GM23338 (cell line): ENCODE data around the gene HERC2. TPM values are rescaled to one million over a fixed set of nuclear protein-coding genes. Genes with fewer than 3 reads are reported as not detected.

Experiments used
- ATAC-seq: fragments of 200-7000 bp; cut with Tn5 transposase; 3 replicates; pipeline ENCODE4 v1.9.1; 2020
- DNase-seq: peaks from one replicate; pipeline ENCODE4 v3.0.0-alpha.2; 2015; ENCODE audit warnings: low spot score
- H2AFZ ChIP-seq: fragments of 200-600 bp; sonication (generic); 2 replicates; pipeline ENCODE4 v1.8.0; 2016; ENCODE audit warnings: antibody characterized with exemption, mild to moderate bottlenecking, moderate library complexity
- H3F3A ChIP-seq: fragments of 200-600 bp; sonication (generic); replicated peaks from 2 replicates; pipeline ENCODE4 v1.8.0; 2017; ENCODE audit warnings: antibody characterized with exemption, mixed run types, low read depth
- H3K27ac ChIP-seq: fragments of 200-600 bp; sonication (generic); 2 replicates; pipeline ENCODE4 v1.6.1; 2016; ENCODE audit warnings: low read depth
- H3K27me3 ChIP-seq: fragments of 200-600 bp; sonication (generic); 2 replicates; pipeline ENCODE4 v1.8.0; 2016; ENCODE audit warnings: mild to moderate bottlenecking, mixed run types, moderate library complexity; ENCODE audit not compliant: insufficient read depth
- H3K36me3 ChIP-seq: fragments of 200-600 bp; sonication (generic); 2 replicates; pipeline ENCODE4 v1.8.0; 2016; ENCODE audit warnings: mild to moderate bottlenecking; ENCODE audit not compliant: insufficient read depth
- H3K4me1 ChIP-seq: fragments of 200-600 bp; sonication (generic); 2 replicates; pipeline ENCODE4 v1.8.0; 2016; ENCODE audit warnings: mild to moderate bottlenecking, moderate library complexity; ENCODE audit not compliant: insufficient read depth
- H3K4me2 ChIP-seq: fragments of 200-600 bp; sonication (generic); 2 replicates; pipeline ENCODE4 v1.7.1; 2017; ENCODE audit warnings: mixed run types
- H3K4me3 ChIP-seq: fragments of 200-600 bp; sonication (generic); 2 replicates; pipeline ENCODE4 v1.6.1; 2016; ENCODE audit warnings: mixed run types
- H3K79me2 ChIP-seq: fragments of 200-600 bp; sonication (generic); replicated peaks from 2 replicates; pipeline ENCODE4 v1.8.0; 2017; ENCODE audit warnings: mild to moderate bottlenecking; ENCODE audit not compliant: insufficient read depth
- H3K9me2 ChIP-seq: fragments of 200-600 bp; sonication (generic); 2 replicates; pipeline ENCODE4 v1.8.0; 2017; ENCODE audit not compliant: insufficient read depth
- H4K20me1 ChIP-seq: fragments of 200-600 bp; sonication (generic); replicated peaks from 2 replicates; pipeline ENCODE4 v1.8.0; 2017; ENCODE audit warnings: mild to moderate bottlenecking; ENCODE audit not compliant: insufficient read depth
- H3K27ac Mint-ChIP-seq: 2 replicates; pipeline ENCODE4 v1.8.0; 2020; ENCODE audit warnings: inconsistent platforms, mild to moderate bottlenecking, moderate library complexity, mixed read lengths
- H3K27me3 Mint-ChIP-seq: 3 replicates; pipeline ENCODE4 v1.8.0; 2022; ENCODE audit warnings: low read depth, mild to moderate bottlenecking, moderate library complexity, mixed read lengths, inconsistent platforms; ENCODE audit not compliant: insufficient read depth, poor library complexity
- H3K36me3 Mint-ChIP-seq: 3 replicates; pipeline ENCODE4 v1.8.0; 2021; ENCODE audit warnings: low read depth, mild to moderate bottlenecking, inconsistent platforms, moderate library complexity, mixed read lengths
- H3K4me1 Mint-ChIP-seq: 3 replicates; pipeline ENCODE4 v1.8.0; 2020; ENCODE audit warnings: mild to moderate bottlenecking, inconsistent platforms, mixed read lengths
- H3K4me3 Mint-ChIP-seq: 3 replicates; pipeline ENCODE4 v1.8.0; 2021; ENCODE audit warnings: moderate library complexity, mild to moderate bottlenecking, inconsistent platforms, mixed read lengths
- H3K9me3 Mint-ChIP-seq: 3 replicates; pipeline ENCODE4 v1.8.0; 2020; ENCODE audit warnings: moderate library complexity, mild to moderate bottlenecking, inconsistent platforms, mixed read lengths
- CREB1 ChIP-seq: fragments of 250-450 bp; sonication (Bioruptor Pico); IDR thresholded peaks from 2 replicates; pipeline ENCODE4 v1.5.0; 2020; ENCODE audit warnings: low read depth, mild to moderate bottlenecking, moderate library complexity
- EZH2phosphoT487 ChIP-seq: fragments of 200-600 bp; sonication (generic); IDR thresholded peaks from one replicate; pipeline ENCODE4 v1.8.1; 2018; ENCODE audit warnings: antibody characterized with exemption; ENCODE audit not compliant: unreplicated experiment
- JUNB ChIP-seq: IDR thresholded peaks from one replicate; pipeline ENCODE4 v1.6.1; 2016; ENCODE audit warnings: antibody characterized with exemption; ENCODE audit not compliant: unreplicated experiment
- POLR2AphosphoS5 ChIP-seq: IDR thresholded peaks from 2 replicates; pipeline ENCODE4 v1.6.1; 2016; ENCODE audit warnings: antibody characterized with exemption, low read depth
- STAT1 ChIP-seq: IDR thresholded peaks from one replicate; pipeline ENCODE4 v1.6.1; 2016; ENCODE audit warnings: antibody characterized with exemption; ENCODE audit not compliant: unreplicated experiment
- ZNF114 ChIP-seq: fragments of 250-450 bp; sonication (Bioruptor Pico); IDR thresholded peaks from 2 replicates; pipeline ENCODE4 v1.5.0; 2020; ENCODE audit warnings: mild to moderate bottlenecking, moderate library complexity
- polyA plus RNA-seq: library from polyadenylated mRNA; unstranded; fragments of >200 nt; fragmentation: Nextera tagmentation; extraction: Ambion mirVana; gene quantifications from 2 replicates; pipeline ENCODE4 v1.2.1, GENCODE V29; 2016
- total RNA-seq: library from RNA; depleted of rRNA; stranded (reverse); fragments of >200 nt; shearing (Covaris generic); gene quantifications from 2 replicates; pipeline ENCODE4 v1.2.3, GENCODE V29; 2014
- TF ChIP-seq, protein P1 (sequence below): IDR thresholded peaks from one replicate; pipeline ENCODE4 v1.6.1; 2018; ENCODE audit warnings: antibody characterized with exemption; ENCODE audit not compliant: unreplicated experiment
- TF ChIP-seq, protein P2 (sequence below): IDR thresholded peaks from 2 replicates; pipeline ENCODE4 v1.6.1; 2016; ENCODE audit warnings: antibody characterized with exemption
- TF ChIP-seq, protein P3 (sequence below), 2 experiments: fragments of 200-600 bp in 1 of 2; sonication (generic) in 1 of 2; conservative IDR thresholded peaks; 2 replicates each; pipeline versions ENCODE4 v1.5.1 to v1.6.1; 2016 to 2017; ENCODE audit warnings: antibody characterized with exemption in 2 of 2, low read depth in 2 of 2, mild to moderate bottlenecking in 2 of 2, moderate library complexity in 1 of 2

HERC2 gene
- total and polyA plus RNA-seq, 2 experiments from 2014 or later: 71.3 to 80.7 TPM

DNA sequence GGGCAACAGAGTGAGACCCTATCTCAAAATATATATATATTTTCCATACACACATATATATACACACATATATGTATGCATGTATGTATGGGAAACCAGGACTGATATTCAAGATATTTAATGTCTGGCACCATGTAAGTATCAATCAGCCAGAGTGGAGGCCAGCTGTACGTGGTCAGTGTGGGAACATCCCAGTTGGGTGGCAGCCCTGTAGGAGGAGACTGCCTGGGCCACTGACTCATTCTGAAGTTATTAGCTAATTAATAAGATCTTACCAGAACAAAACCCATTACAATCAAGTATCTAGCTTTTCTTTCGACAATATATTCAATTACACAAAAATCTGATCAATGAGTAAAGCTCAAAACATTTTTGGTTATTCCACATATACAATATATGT is 137.8 kb downstream of the HERC2 start (continued):
- TF ChIP-seq, protein P1, sequence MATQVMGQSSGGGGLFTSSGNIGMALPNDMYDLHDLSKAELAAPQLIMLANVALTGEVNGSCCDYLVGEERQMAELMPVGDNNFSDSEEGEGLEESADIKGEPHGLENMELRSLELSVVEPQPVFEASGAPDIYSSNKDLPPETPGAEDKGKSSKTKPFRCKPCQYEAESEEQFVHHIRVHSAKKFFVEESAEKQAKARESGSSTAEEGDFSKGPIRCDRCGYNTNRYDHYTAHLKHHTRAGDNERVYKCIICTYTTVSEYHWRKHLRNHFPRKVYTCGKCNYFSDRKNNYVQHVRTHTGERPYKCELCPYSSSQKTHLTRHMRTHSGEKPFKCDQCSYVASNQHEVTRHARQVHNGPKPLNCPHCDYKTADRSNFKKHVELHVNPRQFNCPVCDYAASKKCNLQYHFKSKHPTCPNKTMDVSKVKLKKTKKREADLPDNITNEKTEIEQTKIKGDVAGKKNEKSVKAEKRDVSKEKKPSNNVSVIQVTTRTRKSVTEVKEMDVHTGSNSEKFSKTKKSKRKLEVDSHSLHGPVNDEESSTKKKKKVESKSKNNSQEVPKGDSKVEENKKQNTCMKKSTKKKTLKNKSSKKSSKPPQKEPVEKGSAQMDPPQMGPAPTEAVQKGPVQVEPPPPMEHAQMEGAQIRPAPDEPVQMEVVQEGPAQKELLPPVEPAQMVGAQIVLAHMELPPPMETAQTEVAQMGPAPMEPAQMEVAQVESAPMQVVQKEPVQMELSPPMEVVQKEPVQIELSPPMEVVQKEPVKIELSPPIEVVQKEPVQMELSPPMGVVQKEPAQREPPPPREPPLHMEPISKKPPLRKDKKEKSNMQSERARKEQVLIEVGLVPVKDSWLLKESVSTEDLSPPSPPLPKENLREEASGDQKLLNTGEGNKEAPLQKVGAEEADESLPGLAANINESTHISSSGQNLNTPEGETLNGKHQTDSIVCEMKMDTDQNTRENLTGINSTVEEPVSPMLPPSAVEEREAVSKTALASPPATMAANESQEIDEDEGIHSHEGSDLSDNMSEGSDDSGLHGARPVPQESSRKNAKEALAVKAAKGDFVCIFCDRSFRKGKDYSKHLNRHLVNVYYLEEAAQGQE: no peak
- TF ChIP-seq STAT1: no peak
- TF ChIP-seq EZH2phosphoT487: no peak
- TF ChIP-seq, protein P2, sequence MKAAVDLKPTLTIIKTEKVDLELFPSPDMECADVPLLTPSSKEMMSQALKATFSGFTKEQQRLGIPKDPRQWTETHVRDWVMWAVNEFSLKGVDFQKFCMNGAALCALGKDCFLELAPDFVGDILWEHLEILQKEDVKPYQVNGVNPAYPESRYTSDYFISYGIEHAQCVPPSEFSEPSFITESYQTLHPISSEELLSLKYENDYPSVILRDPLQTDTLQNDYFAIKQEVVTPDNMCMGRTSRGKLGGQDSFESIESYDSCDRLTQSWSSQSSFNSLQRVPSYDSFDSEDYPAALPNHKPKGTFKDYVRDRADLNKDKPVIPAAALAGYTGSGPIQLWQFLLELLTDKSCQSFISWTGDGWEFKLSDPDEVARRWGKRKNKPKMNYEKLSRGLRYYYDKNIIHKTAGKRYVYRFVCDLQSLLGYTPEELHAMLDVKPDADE: no peak
- no peak for TF ChIP-seq JUNB
- no peak for TF ChIP-seq POLR2AphosphoS5
- TF ChIP-seq, protein P3, sequence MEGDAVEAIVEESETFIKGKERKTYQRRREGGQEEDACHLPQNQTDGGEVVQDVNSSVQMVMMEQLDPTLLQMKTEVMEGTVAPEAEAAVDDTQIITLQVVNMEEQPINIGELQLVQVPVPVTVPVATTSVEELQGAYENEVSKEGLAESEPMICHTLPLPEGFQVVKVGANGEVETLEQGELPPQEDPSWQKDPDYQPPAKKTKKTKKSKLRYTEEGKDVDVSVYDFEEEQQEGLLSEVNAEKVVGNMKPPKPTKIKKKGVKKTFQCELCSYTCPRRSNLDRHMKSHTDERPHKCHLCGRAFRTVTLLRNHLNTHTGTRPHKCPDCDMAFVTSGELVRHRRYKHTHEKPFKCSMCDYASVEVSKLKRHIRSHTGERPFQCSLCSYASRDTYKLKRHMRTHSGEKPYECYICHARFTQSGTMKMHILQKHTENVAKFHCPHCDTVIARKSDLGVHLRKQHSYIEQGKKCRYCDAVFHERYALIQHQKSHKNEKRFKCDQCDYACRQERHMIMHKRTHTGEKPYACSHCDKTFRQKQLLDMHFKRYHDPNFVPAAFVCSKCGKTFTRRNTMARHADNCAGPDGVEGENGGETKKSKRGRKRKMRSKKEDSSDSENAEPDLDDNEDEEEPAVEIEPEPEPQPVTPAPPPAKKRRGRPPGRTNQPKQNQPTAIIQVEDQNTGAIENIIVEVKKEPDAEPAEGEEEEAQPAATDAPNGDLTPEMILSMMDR (conservative IDR thresholded peaks at IDR 0.05; ENCODE audit: low read depth in 2 of 2): no peak

DNA sequence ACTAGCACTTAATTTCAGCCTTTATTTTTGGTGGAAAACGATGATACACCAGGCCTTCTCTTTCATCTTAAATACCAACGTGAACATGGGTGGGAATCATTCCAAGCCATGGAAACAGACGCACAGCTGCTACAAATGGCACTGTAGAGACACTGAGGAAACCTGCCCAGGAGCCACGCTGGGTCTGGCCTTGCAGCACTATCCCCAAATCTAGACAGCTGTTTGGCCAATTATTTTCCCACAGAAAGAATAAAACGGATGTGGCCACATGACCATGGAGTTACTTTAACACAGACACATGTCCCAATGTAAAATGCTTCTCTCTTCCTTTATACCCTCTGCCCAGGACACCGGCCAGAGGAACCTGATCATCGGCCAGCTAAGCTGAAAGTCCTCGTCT is 139.2 kb downstream of the HERC2 start:
- Histone ChIP-seq H3K4me1 (no peaks in the 10 kb centered on the region), H3K9me2 (no peaks in the 10 kb centered on the region), H2AFZ (no peak overlapping the region), H3K79me2 (no peaks in the 10 kb centered on the region; the same call in 1 of the 2 replicates), H3K27me3 (no peaks in the 10 kb centered on the region), H3F3A (no peaks in the 10 kb centered on the region), H3K36me3 (peaks cover 23% of the 10 kb centered on the region), H3K4me2 (no peak overlapping the region), H4K20me1 (no peaks in the 10 kb centered on the region; the same call in 1 of the 2 replicates), H3K27ac (0 out of 2 replicates have a peak overlapping the region, but pooled peaks have one; percentile 9), H3K4me3 (no peak overlapping the region)
- DNase-seq: no peak
- no peaks in the 10 kb centered on the region for H3K9me3 Mint-ChIP-seq
- H3K27me3 Mint-ChIP-seq: peaks cover 6% of the 10 kb centered on the region
- H3K36me3 Mint-ChIP-seq: peaks cover 59% of the 10 kb centered on the region
- H3K4me3 Mint-ChIP-seq: no peak overlapping the region
- H3K27ac Mint-ChIP-seq: no peak overlapping the region
- H3K4me1 Mint-ChIP-seq: peaks cover 2% of the 10 kb centered on the region; the same call in 2 of the 3 replicates
- ATAC-seq: no peak
- no peak for TF ChIP-seq JUNB
- no peak for TF ChIP-seq CREB1 (CRISPR knock-in tag)
- no peak for TF ChIP-seq STAT1
- TF ChIP-seq, protein P3 (conservative IDR thresholded peaks at IDR 0.05; ENCODE audit: low read depth in 2 of 2): no peak
- TF ChIP-seq ZNF114: no peak
- TF ChIP-seq POLR2AphosphoS5: no peak
- TF ChIP-seq, protein P1: no peak
- TF ChIP-seq, protein P2: no peak
- no peak for TF ChIP-seq EZH2phosphoT487
